Activated CD4-positive, alpha-beta T cell treated with anti-CD3 and anti-CD28 coated beads, Interleukin-2, amount 50 U/mL, for 4 hours (primary cell): ENCODE measurements around the gene DNALI1.
A peak's percentile ranks its signal among the peaks of the same experiment; 100 is the strongest.
"Not testable (repeated sequence)": the region's sequence is repeated elsewhere in the genome, so short reads cannot be mapped to it uniquely, and the experiment has no call there.

Experiments used
- DNase-seq, 2 experiments: peaks; one replicate each; pipeline ENCODE4 v3.0.0-alpha.2; 2020

Gene DNALI1

DNA sequence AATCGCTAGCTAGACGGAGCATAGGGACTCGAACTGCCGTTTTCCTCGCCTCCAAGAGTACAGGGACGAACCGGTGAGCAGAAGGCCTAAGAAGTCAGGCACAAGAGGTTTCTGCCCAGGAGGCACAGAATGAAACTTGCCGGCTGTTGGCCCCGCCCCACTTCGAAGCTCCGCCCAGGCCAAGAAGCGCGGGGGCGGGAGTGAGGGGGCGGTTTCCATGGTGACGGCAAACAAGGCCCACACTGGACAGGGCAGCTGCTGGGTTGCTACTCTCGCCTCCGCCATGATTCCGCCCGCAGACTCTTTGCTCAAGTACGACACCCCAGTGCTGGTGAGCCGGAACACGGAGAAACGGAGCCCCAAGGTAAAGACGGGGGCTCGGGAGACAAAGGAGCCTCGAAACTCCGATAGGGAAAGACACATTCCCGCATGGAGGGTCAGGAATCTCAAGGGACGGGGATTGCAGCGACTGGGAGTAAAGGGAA, at the start of gene DNALI1:
TSS of gene DNALI1 (plus strand) at position 229 of the 485 bp plus-strand sequence. CDS start at position 284, 55 bp downstream.
- DNase-seq, result no peak

DNA sequence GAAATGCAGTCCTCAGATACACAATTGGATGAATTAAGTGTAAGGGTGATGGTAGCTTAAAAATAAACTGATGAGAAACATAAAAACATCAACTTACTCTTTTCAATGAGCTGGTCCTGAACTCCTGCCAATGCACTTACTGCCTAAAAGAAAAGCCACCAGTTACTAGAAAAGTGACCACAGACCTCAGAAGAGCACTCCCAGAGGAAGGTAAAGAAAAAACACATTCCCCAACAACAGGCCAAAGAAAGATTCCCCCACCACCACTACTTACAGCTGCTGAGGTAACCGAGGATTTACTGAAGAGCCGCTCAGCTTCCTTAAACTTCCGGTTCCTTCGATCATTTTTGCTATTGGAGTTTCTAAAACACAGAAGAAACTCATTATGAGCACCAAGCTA, 47.6 kb upstream of the DNALI1 start:
- no peak for DNase-seq

DNA sequence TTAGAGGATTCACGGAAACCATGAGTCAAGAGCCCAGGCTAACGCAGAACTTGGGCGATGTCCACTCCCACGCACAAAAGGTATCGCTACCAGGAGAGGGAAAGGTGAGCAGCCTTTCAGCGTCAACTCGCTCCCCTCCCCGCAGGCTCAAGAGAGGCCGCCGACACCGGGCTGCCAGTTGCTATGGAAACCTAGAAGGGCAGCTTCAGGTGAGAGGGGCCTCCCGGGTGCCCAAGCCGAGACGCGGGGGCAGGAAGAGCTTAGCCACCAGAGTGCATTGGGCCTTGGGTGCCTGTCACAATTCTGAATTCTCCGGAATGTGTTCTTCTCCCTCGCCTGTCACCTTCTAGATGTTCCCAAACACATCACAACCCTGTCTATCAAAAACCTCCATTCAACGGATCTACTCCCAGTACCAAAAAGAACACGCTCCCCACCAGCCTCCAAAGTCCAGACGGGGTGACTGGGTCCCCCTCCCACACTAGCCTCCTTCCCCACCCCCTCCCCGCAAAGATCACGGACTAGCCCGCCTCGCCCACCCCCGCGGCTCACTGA, 42.9 kb upstream of the DNALI1 start:
- DNase-seq, result peak; percentile 63 to 74

DNA sequence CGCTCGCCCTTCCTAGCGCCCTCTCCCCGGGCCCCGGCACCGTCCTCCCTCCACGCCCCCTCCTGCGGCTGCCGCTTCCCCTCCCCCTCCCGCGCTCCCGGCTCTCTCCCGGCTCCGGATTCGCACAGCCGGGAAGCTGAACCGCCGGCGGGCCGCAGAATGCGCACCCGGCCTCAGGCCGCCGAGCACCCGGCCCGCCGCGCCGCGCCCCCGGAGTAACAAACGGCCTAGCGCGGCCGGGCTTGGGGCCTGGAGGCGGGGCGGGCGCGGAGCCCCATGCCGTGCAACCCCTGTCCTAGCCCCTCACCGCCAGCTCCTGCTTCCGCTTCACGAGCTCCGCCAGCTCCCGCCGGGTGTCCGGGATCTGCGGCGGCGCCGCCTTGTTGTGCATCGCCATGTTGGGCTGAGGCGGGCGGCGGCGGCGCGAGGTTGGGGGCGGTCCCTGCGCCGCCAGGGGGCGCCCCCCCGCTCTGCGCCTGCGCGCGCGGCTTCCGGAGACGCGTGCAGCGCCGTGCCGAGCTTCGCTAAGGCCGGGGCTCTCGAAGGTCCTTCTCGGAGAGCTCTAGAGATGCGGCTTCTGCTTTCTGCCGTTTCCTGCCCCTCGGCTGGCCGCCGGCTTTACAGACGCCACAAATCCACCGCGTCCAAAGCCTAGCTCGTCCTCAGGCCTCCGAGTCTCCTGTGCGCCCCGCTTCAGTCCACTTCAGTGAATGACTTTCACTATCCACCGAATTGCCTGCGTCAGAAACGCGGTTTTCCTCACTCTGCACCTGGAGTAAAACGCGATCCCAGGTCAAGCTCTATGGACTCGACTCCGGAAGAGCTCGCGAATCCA, 42.2 kb upstream of the DNALI1 start, which contains the start of gene MEAF6:
TSS of gene MEAF6 (minus strand) at position 417 of the 835 bp plus-strand sequence. CDS start at position 397, 20 bp downstream.
- DNase-seq, result peak; percentile 70 to 71

DNA sequence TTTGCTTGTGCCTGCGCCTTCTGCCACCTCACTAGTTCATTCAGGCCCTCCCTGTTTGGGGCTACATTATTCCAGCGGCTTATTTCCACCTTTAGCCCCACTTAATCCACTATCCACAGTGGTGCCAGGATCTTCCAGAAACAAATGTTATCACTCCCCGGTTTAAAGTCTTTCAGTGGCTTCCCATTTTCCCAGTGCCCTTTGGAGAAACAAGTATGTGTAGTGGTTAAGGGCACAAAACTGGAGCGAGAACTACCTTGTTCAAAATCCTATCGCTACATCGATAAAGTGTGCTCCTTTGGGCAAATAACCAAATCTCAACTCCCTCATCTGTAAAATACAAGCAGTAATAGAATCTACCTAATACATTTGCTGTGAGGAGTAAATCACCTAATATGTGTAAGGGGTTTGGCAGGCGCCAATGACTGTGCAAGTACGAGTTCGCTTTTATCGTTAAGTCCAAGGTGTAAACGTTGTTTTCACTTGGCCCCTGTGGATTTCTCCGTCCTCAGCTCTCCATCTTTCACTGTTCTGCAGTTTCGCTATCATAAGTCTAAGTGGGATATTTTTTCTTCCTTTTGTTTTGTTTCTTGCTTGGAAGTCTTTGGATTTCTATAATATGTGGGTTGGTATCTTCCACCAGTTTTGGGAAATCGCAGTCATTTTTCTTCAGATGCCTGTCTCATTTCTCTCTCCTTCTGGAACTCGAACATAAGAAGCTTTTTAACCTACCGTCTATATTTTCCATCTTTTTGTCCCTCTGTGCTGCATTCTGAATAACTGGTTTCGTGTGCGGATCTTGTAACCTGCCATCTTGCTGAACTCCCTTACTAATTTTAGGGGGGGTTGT, 41.3 kb upstream of the DNALI1 start:
- no peak for DNase-seq

DNA sequence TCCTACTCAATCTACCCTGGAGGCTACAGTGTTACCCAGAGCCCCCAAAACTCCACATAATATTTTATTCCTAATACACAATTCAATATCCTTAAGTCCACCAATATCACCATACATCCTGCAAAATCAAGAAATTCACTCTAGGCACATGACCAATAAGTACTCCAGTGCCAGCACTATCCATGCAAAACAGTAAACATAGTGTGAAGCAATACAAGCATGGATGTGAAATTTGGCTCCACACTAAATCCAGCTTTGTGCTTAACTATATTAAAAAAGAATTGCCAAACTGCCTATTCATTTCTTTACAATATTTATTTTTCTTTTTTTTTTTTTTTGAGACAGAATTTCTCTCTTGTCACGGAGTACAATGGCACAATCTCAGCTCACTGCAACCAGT, 39.2 kb upstream of the DNALI1 start:
- no peak for DNase-seq

DNA sequence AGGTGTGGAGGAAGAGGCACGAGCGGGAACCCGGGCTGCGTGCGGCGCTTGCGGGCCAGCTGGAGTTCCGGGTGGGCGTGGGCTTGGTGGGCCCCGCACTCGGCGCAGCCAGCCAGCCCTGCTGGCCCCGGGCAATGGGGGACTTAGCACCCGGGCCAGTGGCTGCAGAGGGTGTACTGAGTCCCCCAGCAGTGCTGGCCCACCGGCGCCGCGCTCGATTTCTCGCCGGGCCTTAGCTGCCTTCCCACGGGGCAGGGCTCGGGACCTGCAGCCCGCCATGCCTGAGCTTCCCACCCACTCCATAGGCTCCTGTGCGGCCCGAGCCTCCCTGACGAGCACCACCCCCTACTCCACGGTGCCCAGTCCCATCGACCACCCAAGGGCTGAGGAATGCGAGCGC, 38.5 kb upstream of the DNALI1 start:
- not testable (repeated sequence) for DNase-seq

DNA sequence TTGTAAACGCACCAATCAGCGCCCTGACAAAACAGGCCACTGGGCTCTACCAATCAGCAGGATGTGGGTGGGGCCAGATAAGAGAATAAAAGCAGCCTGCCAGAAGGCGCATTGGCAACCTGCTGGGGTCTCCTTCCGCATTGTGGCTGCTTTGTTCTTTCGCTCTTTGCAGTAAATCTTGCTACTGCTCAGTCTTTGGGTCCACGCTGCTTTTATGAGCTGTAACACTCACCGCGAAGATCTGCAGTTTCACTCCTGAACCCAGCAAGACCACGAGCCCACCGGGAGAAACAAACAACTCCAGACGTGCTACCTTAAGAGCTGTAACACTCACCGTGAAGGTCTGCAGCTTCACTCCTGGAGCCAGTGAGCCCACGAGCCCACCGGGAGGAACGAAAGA, 37.8 kb upstream of the DNALI1 start:
- DNase-seq, result not testable (repeated sequence)

DNA sequence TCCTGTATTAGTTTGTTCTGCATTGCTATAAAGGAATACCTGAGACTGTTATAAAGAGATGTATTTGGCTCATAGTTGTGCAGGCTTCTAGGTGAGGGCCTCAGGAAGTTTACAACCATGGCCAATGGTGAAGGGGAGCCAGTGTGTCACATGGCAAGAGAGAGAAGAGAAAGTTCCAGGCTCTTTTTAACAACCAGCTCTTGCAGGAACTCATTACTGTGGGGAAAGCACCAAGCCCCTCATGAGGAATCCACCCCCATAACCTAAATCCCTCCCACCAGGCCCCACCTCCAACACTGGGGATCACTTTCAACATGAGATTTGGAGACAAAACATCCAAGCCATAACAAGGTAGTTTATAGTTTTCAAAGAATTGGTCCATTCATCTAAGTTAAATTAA, 37.1 kb upstream of the DNALI1 start:
- no peak for DNase-seq

DNA sequence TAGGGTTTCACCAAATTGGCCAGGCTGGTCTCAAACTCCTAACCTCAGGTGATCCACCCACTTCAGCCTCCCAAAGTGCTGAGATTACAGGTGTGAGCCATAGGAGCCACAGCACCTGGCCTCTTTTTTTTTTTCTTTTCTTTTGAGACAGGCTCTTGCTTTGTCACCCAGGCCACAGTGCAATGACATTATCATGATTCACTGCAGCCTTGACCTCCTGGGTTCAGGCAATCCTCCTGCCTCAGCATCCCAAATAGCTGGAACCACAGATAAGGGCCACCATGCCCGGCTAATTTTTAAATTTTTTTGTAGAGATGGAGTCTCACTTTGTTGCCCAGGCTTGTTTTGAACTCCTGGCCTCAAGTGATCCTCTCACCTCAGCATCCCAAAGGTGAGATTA, 26.9 kb upstream of the DNALI1 start:
- not testable (repeated sequence) for DNase-seq

DNA sequence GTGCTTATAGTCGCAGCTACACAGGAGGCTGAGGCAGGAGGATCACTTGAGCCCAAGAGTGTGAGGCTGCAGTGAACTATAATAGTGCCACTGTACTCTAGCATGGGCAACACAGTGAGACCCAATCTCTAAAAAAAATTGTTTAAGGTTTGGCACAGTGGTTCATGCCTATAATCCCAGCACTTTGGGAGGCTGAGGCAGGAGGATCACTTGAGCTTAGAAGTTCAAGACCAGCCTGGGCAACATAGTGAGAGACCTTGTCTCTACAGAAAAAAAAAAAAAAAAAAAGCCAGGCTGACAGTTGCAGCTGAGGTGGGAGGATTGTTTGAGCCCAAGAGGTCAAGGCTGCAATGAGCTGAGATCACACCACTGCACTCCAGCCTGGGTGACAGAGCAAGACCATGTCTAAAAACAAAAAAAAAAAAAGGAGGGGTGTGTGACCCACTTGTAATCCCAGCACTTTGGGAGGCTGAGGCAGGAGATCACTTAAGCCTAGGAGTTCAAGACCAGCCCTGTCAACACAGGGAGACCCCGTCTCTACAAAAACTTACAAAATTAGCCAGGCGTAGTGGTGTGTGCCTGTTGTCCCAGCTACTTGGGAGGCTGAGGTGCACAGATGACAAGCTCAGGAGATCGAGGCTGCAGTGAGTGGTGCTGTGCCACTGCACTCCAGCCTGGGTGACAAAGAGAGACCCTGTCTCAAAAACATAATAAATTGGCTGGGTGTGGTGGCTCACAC, 24.2 kb upstream of the DNALI1 start:
- not testable (repeated sequence) for DNase-seq

DNA sequence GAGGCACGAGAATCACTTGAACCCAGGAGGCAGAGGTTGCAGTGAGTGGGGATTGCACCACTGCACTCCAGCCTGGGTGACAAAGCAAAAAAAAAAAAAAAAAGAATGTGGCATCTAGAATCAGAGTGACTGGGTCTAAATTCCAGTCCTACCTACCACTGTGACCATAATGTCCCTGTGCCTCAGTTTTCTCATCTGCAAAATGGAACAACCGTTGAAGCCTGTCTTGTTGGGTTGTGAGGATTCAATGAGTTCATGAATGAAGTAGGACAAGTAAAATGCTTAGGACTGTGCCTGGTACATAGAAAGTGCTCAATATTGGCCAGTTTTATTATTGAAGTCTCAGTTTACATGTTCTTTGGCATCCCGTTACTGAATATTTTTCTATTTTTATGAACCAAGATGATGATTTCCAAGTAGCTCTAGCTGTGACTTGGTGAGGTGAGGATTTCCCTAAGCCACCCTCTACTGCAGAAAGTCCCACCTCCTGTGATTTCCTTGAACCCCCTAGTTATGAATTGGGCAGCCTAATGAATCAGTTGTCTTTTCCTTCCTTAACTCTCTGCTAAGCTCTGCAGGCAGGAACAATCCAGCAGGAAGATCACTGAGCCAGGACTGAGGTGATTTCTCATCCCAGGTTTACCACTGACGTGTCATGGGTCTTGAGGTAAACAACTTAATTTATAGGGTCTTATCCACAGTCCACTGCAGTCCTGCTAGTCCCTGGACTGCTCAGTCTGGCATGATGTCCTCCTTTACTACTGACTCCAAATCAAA, 23.2 kb upstream of the DNALI1 start:
- DNase-seq, result no peak

DNA sequence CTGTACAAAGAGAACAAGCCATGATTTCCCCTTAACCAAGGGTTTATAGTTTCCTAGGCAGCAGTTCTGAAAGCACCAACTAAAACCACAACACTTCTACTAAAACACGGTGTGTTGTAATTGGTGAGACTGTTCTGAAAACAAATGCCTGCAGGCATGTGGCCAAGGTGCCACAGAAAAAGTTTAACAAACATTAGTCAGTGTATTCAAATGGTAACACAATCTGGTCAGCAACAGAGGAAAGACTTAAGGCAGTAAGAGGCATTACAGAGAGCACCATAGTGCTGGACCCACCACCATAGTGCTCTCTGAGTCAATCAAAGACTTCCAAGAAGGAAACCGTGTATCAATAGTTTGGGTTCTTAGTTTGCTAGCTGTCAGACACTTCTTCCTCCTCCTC, 19.4 kb upstream of the DNALI1 start:
- no peak for DNase-seq

DNA sequence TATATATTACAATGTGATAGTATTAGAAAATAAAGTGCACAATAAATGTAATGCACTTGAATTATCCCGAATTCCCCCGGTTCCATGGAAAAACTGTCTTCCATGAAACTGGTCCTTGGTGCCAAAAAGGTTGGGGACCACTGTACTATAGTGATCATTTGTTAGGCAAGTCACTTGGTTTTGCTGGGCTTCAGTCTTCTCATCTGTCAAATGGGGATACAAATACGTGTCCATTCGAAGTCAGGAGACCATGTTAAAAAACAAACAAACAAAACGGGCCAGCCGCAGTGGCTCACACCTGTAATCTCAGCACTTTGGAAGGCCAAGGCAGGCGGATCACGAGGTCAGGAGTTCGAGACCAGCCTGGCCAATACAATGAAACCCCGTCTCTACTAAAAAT, 17.6 kb upstream of the DNALI1 start:
- DNase-seq, result not testable (repeated sequence)

DNA sequence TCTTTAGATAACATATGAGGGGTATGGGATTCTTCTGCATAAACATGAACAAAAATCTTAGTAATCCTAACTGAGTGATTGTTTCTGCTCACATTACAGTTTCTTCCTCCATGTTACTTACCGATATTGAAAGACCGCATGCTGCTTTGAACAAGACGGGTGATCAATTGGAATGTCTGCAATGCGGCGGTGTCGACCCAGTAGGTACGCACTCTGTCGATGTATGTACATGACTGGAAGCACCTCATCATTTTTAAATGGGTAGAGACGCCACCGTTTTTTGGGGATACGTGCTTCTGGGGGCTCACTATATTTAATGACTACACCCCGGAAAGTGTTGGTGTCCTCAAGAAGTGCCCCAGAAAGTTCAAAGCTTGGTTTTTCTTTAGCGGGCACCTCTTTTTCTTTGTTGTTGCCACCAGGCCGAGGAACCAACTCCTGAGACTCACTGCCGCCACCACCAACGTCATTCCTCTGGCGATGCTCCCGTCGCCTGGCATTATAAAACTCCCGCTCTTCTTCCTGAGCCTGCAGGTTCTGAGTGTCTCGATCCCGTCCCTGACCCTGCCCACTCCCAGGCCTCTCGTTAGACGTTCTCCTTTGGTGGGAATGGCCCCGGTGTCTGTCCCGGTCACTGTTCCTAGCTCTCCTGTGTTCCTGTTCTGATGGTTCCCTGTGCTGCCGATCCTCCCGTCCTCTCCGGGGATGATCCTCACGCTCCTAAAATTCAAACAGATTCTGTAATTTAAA, 16.5 kb upstream of the DNALI1 start:
- no peak for DNase-seq

DNA sequence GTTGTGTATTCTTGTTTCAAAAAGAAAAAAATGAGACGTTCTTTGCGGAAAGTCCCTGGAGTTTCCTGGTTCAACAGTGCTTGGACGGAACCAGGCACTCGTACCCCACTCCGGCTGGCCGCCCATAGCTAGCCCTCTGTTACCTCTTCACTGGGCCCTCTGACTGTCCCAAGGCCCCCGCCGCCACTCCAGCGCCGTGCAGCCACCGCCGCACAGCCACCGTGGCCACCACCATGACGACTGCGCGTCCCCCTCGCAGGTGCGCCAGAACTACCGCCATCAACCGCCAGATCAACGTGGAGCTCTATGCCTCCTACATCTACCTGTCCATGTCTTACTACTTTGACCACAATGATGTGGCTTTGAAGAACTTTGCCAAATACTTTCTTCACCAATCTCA, 12.2 kb upstream of the DNALI1 start:
- DNase-seq, result no peak

DNA sequence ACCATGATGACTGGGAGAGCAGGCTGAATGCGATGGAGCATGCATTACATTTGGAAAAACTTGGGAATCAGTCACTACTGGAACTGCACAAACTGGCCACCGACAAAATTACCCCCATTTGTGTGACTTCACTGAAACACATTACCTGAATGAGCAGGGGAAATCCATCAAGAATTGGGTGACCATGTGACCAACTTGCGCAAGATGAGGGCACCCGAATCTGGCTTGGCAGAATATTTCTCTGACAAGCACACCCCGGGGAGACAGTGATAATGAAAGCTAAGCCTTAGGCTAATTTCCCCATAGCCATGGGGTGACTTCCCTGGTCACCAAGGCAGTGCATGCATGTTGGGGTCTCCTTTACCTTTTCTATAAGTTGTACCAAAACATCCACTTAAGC, 11.7 kb upstream of the DNALI1 start:
- no peak for DNase-seq

DNA sequence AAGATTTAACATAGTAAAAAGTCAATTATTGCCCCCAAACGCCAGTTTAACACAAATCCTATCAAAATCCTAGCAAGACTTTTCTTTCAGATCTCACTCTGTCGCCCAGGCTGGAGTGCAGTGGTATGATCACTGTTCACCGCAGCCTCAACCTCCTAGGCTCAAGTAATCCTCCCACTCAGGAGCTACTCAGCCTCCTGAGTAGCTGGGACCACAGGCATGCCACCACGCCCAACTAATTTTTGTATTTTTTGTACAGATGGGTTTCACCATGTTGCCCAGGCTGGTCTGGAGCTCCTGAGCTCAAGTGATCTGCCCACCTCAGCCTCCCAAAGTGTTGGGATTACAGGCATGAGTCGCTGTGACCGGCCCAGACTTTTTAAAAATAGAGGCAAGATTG, 7.4 kb upstream of the DNALI1 start:
- no peak for DNase-seq

DNA sequence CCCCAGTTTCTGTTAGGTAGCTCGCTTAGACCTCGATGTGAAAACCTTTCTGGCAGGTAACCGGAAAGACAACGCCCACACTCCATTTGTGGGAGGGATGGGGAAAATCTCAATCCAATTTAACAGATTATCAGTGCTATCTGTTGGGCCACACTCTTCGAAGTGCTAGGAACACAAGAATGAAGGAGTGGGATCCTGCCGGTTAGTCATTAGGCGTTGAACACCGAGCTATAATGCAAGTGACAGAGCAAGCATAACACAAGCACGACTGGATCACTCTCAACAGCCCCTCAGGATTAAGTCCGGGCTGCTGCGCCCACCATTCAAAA, 3.2 kb upstream of the DNALI1 start:
- DNase-seq, result no peak

DNA sequence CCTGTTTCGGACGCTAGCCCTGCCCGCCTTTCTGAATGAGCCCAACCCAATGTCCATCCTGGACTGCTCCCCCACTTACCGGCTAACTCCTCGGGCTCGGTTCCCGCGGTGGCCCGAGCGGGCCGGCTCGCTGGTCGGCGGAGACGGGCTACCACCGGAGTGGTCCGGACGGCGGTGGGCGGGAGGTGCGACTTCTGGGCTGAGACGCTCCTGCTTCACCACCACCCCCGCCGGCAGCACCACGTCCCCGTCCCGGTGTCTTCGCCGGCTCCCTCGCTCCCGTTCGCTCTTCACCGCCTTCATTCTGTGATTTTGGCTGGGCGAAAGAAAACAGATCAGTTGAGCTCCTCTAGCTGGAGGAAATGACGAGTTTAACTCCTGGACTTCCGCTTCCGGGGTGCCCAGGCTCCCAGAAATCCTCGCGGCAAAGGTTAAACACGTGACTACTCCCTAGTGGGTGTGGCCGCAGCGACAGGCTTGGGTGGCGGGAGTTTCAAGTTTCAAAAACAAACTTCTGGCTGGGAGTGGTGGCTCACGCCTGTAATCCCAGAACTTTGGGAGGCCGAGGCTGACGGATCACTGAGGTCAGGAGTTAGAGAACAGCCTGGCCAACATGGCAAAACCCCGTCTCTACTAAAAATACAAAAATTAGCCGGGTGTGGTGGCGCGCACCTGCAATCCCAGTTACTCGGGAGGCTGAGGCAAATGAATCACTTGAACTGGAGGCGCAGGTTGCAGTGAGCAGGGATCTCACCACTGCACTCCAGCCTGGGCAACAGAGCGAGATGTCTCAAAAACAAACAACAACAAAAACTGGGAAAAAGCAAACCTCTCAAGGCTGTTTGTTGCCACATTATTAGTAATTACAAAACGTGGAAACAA, 2.6 kb upstream of the DNALI1 start, which contains the start of gene SNIP1:
TSS of gene SNIP1 (minus strand) at position 367 of the 882 bp plus-strand sequence. CDS start at position 303, 64 bp downstream.
- DNase-seq, result peak; percentile 86 to 88
